SKM-1 (cell line): ENCODE results near the gene SYCE1L.
A peak's percentile ranks its signal among the peaks of the same experiment; 100 is the strongest.

Experiments used
- DNase-seq: peaks from one replicate; lab custom pipeline; 2025; ENCODE audit not compliant: unreplicated experiment; lab: John Stamatoyannopoulos, UW

Gene SYCE1L

GRCh38 chr16:77195411-77195810, 3.8 kb upstream of the SYCE1L start:
- DNase-seq: no peak

- no peak for DNase-seq
These were observed 1.5 kb upstream of the SYCE1L start for GRCh38 chr16:77197747-77198146.

GRCh38 chr16:77206533-77206932, 7.3 kb downstream of the SYCE1L start:
- DNase-seq: no peak

- DNase-seq: no peak
These were observed 7.8 kb downstream of the SYCE1L start for GRCh38 chr16:77207030-77207429.

- no peak for DNase-seq
These were observed 9.2 kb downstream of the SYCE1L start for GRCh38 chr16:77208382-77208781.

GRCh38 chr16:77211880-77212740, 12.9 kb downstream of the SYCE1L start:
- no peak for DNase-seq

GRCh38 chr16:77212741-77213541, 13.7 kb downstream of the SYCE1L start:
- DNase-seq: peak; percentile 20

- DNase-seq: no peak
These were observed 14.4 kb downstream of the SYCE1L start for GRCh38 chr16:77213542-77214106.

- DNase-seq: no peak
These were observed 15.4 kb downstream of the SYCE1L start for GRCh38 chr16:77214411-77215138.

- no peak for DNase-seq
These were observed 20.2 kb downstream of the SYCE1L start for GRCh38 chr16:77219437-77219836.

GRCh38 chr16:77220427-77220826, 21.2 kb downstream of the SYCE1L start:
- no peak for DNase-seq

GRCh38 chr16:77221482-77221881, 22.3 kb downstream of the SYCE1L start:
- DNase-seq: no peak

GRCh38 chr16:77223184-77223583, 24.0 kb downstream of the SYCE1L start:
- no peak for DNase-seq

- no peak for DNase-seq
These were observed 26.0 kb downstream of the SYCE1L start for GRCh38 chr16:77225182-77225581.

- no peak for DNase-seq
These were observed 28.5 kb downstream of the SYCE1L start for GRCh38 chr16:77227745-77228144.

GRCh38 chr16:77231047-77231446, 31.8 kb downstream of the SYCE1L start:
- no peak for DNase-seq

GRCh38 chr16:77233799-77234519, 34.8 kb downstream of the SYCE1L start:
- no peak for DNase-seq

GRCh38 chr16:77234611-77235010, 35.4 kb downstream of the SYCE1L start:
- DNase-seq: no peak

- DNase-seq: peak; percentile 55
These were observed 36.9 kb downstream of the SYCE1L start for GRCh38 chr16:77236063-77236511.

- no peak for DNase-seq
These were observed 39.4 kb downstream of the SYCE1L start for GRCh38 chr16:77238593-77238992.
